AG09319 (cell line): ENCODE data around the gene EYS.
"Not testable (repeated sequence)": the region's sequence is repeated elsewhere in the genome, so short reads cannot be mapped to it uniquely, and the experiment has no call there.

Source experiments
- DNase-seq: peaks from one replicate; pipeline ENCODE4 v3.0.0-alpha.2; 2010; ENCODE audit warnings: low read depth; ENCODE audit errors: extremely low read depth
- CTCF ChIP-seq: IDR thresholded peaks from 2 replicates; pipeline ENCODE4 v1.5.1; 2011; ENCODE audit warnings: low read depth, mild to moderate bottlenecking, inconsistent platforms, low read length, moderate library complexity

Gene EYS

GRCh38 chr6:65637289-65638046 lies 69.6 kb downstream of the EYS start:
- DNase-seq: no peak
- TF ChIP-seq CTCF: no peak

- no peak for TF ChIP-seq CTCF
- no peak for DNase-seq
These were observed 73.5 kb downstream of the EYS start for GRCh38 chr6:65633501-65633900.

- TF ChIP-seq CTCF: no peak
- DNase-seq: no peak
These were observed 75.3 kb downstream of the EYS start for GRCh38 chr6:65631711-65632110.

- not testable (repeated sequence) for DNase-seq
These were observed 79.5 kb downstream of the EYS start for GRCh38 chr6:65627434-65627999.

- no peak for DNase-seq
- TF ChIP-seq CTCF: no peak
These were observed 80.0 kb downstream of the EYS start for GRCh38 chr6:65627015-65627414.

- no peak for TF ChIP-seq CTCF
- DNase-seq: no peak
These were observed 83.5 kb downstream of the EYS start for GRCh38 chr6:65623566-65623965.

GRCh38 chr6:65610746-65611145 lies 96.3 kb downstream of the EYS start:
- TF ChIP-seq CTCF: no peak
- no peak for DNase-seq

- no peak for TF ChIP-seq CTCF
- DNase-seq: no peak
These were observed 111.5 kb downstream of the EYS start for GRCh38 chr6:65595540-65595939.
